Colonic mucosa (tissue), 4 donors: Measurements from ENCODE around the gene WDR31. TPM values are rescaled to one million over a fixed set of nuclear protein-coding genes. Genes with fewer than 3 reads are reported as not detected.

Experiments
- DNase-seq: peaks from one replicate; pipeline ENCODE4 v3.0.0-alpha.2; 2020
- H3K27ac ChIP-seq: fragments of 200-600 bp; one replicate; pipeline ENCODE4 v1.8.0; 2021
- H3K27me3 ChIP-seq: fragments of 200-600 bp; one replicate; pipeline ENCODE4 v1.8.0; 2021
- H3K36me3 ChIP-seq: fragments of 200-600 bp; one replicate; pipeline ENCODE4 v1.8.0; 2021
- H3K4me1 ChIP-seq: fragments of 200-600 bp; one replicate; pipeline ENCODE4 v1.8.0; 2021; ENCODE audit warnings: mild to moderate bottlenecking
- H3K4me3 ChIP-seq: fragments of 200-600 bp; one replicate; pipeline ENCODE4 v1.8.0; 2021
- H3K9ac ChIP-seq, 2 donors: one replicate each; pipeline ENCODE4 v1.7.0; 2013; ENCODE audit warnings: control low read depth in 2 of 2, low read depth in 2 of 2, low read length in 2 of 2
- H3K9me3 ChIP-seq: fragments of 200-600 bp; one replicate; pipeline ENCODE4 v1.8.0; 2021
- CTCF ChIP-seq: fragments of 200-600 bp; IDR thresholded peaks from one replicate; pipeline ENCODE4 v1.8.0; 2022; ENCODE audit warnings: antibody characterized with exemption, mild to moderate bottlenecking
- intact Hi-C: fragments of 100-400 bp; cut with DNase I; formaldehyde crosslinking; loops from one replicate; pipeline ENCODE4 v1.14.1; 2022
- total RNA-seq, 2 donors: library from RNA; stranded (reverse); fragmentation: NEBNext Ultra II Directional in 1 of 2; extraction: Animal tissue kit (Norgen Biotek cat#: 25700) in 1 of 2; gene quantifications; one replicate each; pipeline ENCODE4 v1.2.1, GENCODE V29; 2021
- donor health status: healthy.
- donor health status: DM: no; HTN: no; CAD: no.
- donor health status: DM: no; HTN: no; CAD: no.

The WDR31 gene
- total RNA-seq, 2 donors from 2014 or later = 3.0 to 3.5 TPM

- no peak for DNase-seq
- no peak for TF ChIP-seq CTCF
- Histone ChIP-seq H3K4me3 (peak overlapping the region; percentile 67), H3K4me1 (peaks cover 21% of the 10 kb centered on the region), H3K27me3 (no peaks in the 10 kb centered on the region), H3K36me3 (no peaks in the 10 kb centered on the region), H3K27ac (no peak overlapping the region), H3K9ac (peak overlapping the region; percentile 54 to 70), H3K9me3 (no peaks in the 10 kb centered on the region)
- intact Hi-C loops = no loop called here
Observed at GRCh38 chr9:113349066-113349444, 9.0 kb upstream of the WDR31 start.

- no peak for TF ChIP-seq CTCF
- no peaks in the 10 kb centered on the region for H3K9me3 ChIP-seq
- H3K4me3 ChIP-seq = no peak overlapping the region
- intact Hi-C loops = no loop called here
- no peak overlapping the region for H3K9ac ChIP-seq
- H3K27me3 ChIP-seq = no peaks in the 10 kb centered on the region
- no peak overlapping the region for H3K27ac ChIP-seq
- no peak for DNase-seq
- H3K36me3 ChIP-seq = no peaks in the 10 kb centered on the region
- peaks cover 23% of the 10 kb centered on the region for H3K4me1 ChIP-seq
Observed at GRCh38 chr9:113348437-113348836, 8.4 kb upstream of the WDR31 start.

- Histone ChIP-seq H3K27ac (peak overlapping the region; percentile 81), H3K9me3 (no peaks in the 10 kb centered on the region), H3K27me3 (no peaks in the 10 kb centered on the region), H3K9ac (no peak overlapping the region), H3K4me3 (no peak overlapping the region), H3K4me1 (peaks cover 23% of the 10 kb centered on the region), H3K36me3 (no peaks in the 10 kb centered on the region)
- intact Hi-C loops = no loop called here
- no peak for DNase-seq
- no peak for TF ChIP-seq CTCF
Observed at GRCh38 chr9:113345671-113346070, 5.6 kb upstream of the WDR31 start.

- Histone ChIP-seq H3K36me3 (no peaks in the 10 kb centered on the region), H3K9me3 (no peaks in the 10 kb centered on the region), H3K9ac (no peak overlapping the region), H3K27ac (peak overlapping the region; percentile 81), H3K4me3 (no peak overlapping the region), H3K4me1 (peaks cover 19% of the 10 kb centered on the region), H3K27me3 (no peaks in the 10 kb centered on the region)
- no peak for DNase-seq
- TF ChIP-seq CTCF = no peak
- intact Hi-C loops = no loop called here
Observed at GRCh38 chr9:113345190-113345589, 5.1 kb upstream of the WDR31 start.

- H3K9ac ChIP-seq = no peak overlapping the region
- TF ChIP-seq CTCF = no peak
- H3K4me1 ChIP-seq = peaks cover 19% of the 10 kb centered on the region
- H3K27ac ChIP-seq = peak overlapping the region; percentile 81
- H3K27me3 ChIP-seq = no peaks in the 10 kb centered on the region
- intact Hi-C loops = loop anchor here (5.0 kb wide), 1 partner anchor 39 kb away; no protein-coding TSS in a partner anchor
- DNase-seq = peak; percentile 94
- H3K36me3 ChIP-seq = no peaks in the 10 kb centered on the region
- H3K4me3 ChIP-seq = no peak overlapping the region
- H3K9me3 ChIP-seq = no peaks in the 10 kb centered on the region
Observed at GRCh38 chr9:113343732-113344231, 3.7 kb upstream of the WDR31 start.
